GM18907 (cell line): ENCODE measurements around the gene TF.

ENCODE experiments used
- ATAC-seq: cut with Tn5 transposase; IDR thresholded peaks from one replicate; pipeline ENCODE4 v1.9.1; 2021; ENCODE audit warnings: mild to moderate bottlenecking, moderate library complexity; ENCODE audit not compliant: unreplicated experiment

The TF gene

GRCh38 chr3:133746712-133747066, 496 bp downstream of the TF start:
- ATAC-seq, result no peak

- no peak for ATAC-seq
Measured at GRCh38 chr3:133747373-133747772, 1.2 kb downstream of the TF start.

- ATAC-seq, result no peak
Measured at GRCh38 chr3:133747907-133748639, 1.9 kb downstream of the TF start.

- no peak for ATAC-seq
Measured at GRCh38 chr3:133749427-133750258, 3.5 kb downstream of the TF start.

GRCh38 chr3:133750259-133750656, 4.1 kb downstream of the TF start:
- ATAC-seq, result no peak

- ATAC-seq, result no peak
Measured at GRCh38 chr3:133753107-133753778, 7.0 kb downstream of the TF start.

GRCh38 chr3:133753779-133754164, 7.6 kb downstream of the TF start:
- ATAC-seq, result no peak

- no peak for ATAC-seq
Measured at GRCh38 chr3:133754455-133754854, 8.3 kb downstream of the TF start.

GRCh38 chr3:133754973-133755828, 9.0 kb downstream of the TF start:
- no peak for ATAC-seq

- no peak for ATAC-seq
Measured at GRCh38 chr3:133756716-133757694, 10.8 kb downstream of the TF start.

- ATAC-seq, result no peak
Measured at GRCh38 chr3:133757701-133758567, 11.7 kb downstream of the TF start.

- no peak for ATAC-seq
Measured at GRCh38 chr3:133758568-133758928, 12.4 kb downstream of the TF start.

- ATAC-seq, result no peak
Measured at GRCh38 chr3:133758964-133759739, 13.0 kb downstream of the TF start.

GRCh38 chr3:133759740-133760305, 13.6 kb downstream of the TF start:
- ATAC-seq, result no peak

GRCh38 chr3:133760916-133761315, 14.7 kb downstream of the TF start:
- ATAC-seq, result no peak

- no peak for ATAC-seq
Measured at GRCh38 chr3:133761605-133762484, 15.7 kb downstream of the TF start.

- no peak for ATAC-seq
Measured at GRCh38 chr3:133762539-133762938, 16.3 kb downstream of the TF start.
